IPS-18c (cell line): ENCODE data around the gene DAZL.

Experiments
- H3K4me3 ChIP-seq: 2 replicates; pipeline ENCODE4 v1.7.0; 2013; ENCODE audit warnings: low read depth, mild to moderate bottlenecking, low read length, moderate library complexity; ENCODE audit not compliant: insufficient read depth
- H3K9me3 ChIP-seq: one replicate; pipeline ENCODE4 v1.6.1; 2013; ENCODE audit warnings: mild to moderate bottlenecking, low read length, moderate library complexity; ENCODE audit not compliant: control insufficient read depth, insufficient read depth

Gene DAZL

DNA sequence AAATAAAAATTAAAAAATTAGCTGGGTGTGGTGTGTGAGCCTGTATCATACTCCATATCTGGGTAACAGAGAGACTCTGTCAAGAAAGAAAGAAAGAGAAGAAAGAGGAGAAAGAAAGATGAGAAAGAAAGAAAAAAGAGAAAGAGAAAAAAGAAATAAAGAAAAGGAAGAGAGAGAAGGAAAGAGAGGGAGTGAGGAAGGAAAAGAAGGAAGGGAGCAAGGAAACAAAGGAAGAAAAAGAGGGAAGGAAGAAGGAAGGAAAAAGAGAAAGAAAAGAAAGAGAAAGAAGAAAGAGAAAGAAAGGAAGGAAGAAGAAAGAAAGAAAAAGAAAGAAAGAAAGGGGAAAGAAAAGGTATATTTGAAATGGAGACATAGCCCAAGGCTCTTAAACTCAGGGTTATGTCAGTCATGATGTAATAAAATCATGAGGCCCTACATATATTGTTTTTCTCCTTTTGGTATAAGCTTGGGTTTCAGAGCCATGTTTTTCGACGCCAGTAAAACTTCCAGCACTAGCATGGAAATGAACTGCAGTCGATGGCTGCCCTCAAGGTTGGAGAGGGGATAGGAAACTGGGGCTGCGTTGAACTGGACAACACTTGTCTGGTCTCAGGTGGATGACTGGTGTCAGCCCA lies 53.8 kb downstream of the DAZL start:
- H3K9me3 ChIP-seq: no peaks in the 10 kb centered on the region
- no peak overlapping the region for H3K4me3 ChIP-seq

DNA sequence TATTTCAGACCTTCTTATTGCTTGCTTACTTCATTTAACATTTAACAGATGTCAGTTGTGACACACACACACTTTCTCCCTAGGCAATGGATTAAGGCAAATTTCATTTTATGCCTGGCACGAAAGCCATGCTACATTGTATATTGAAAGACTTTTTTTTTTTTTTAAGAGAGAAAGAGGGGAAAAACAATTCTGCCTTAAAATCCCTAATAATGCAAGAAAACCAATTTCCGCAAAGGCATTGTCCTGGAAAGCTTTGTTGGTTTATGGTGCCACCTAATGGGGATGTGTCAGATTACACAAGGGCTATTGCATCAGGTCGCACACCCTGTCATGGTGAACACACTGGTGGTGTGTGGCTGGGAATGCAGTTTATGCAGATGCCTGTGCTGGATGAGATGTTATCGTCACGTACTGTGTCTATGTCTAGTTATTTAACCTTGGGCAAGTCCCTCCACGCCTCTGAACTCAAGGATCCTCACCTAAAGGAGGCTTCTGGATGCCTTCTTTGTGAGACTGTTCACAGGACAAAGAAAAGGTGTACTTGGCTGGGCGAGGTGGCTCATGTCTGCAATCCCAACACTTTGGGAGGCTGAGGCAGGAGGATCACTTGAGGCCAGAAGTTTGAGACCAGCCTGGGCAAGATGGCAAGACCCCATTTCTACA lies 54.4 kb downstream of the DAZL start:
- H3K9me3 ChIP-seq: no peaks in the 10 kb centered on the region
- no peak overlapping the region for H3K4me3 ChIP-seq

DNA sequence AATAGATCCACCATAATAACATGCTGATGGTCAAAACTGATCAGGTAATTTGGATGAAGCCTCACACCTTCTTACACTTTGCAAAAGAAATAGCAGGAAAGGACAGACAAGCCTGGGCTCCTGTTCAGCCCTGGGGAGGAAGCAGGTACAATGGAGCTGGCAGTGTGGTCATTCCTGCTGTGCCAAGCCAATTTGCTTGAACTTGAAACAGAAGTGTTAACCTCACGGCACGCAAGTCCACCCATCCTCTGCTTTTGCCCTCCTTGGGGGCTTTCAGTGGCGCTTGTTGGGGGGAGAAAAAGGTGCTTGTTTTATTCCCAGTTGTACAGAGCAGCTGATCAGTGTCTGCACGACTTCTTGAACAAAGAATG lies 54.9 kb downstream of the DAZL start:
- no peak overlapping the region for H3K4me3 ChIP-seq

DNA sequence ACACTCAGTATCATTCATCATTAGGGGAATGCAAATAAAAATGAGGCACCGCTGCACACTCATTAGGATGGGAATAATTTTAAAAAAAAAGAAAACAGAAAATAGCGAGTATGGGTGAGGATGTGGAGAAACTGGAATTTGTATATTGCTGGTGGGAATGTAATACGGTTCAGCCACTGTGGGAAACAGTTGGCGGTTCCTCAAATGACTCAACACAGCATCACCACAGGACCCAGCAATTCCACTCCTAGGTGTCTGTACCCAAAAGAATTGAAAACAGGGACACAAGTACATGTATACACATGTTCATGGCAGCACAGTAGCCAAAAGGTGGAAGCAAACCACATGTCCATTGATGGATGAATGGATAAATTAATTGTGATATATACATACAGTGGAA lies 56.5 kb downstream of the DAZL start:
- Histone ChIP-seq H3K4me3 (no peak overlapping the region), H3K9me3 (no peaks in the 10 kb centered on the region)

More for the DNA sequence above, 54.9 kb downstream of the DAZL start:
- H3K9me3 ChIP-seq: no peaks in the 10 kb centered on the region

DNA sequence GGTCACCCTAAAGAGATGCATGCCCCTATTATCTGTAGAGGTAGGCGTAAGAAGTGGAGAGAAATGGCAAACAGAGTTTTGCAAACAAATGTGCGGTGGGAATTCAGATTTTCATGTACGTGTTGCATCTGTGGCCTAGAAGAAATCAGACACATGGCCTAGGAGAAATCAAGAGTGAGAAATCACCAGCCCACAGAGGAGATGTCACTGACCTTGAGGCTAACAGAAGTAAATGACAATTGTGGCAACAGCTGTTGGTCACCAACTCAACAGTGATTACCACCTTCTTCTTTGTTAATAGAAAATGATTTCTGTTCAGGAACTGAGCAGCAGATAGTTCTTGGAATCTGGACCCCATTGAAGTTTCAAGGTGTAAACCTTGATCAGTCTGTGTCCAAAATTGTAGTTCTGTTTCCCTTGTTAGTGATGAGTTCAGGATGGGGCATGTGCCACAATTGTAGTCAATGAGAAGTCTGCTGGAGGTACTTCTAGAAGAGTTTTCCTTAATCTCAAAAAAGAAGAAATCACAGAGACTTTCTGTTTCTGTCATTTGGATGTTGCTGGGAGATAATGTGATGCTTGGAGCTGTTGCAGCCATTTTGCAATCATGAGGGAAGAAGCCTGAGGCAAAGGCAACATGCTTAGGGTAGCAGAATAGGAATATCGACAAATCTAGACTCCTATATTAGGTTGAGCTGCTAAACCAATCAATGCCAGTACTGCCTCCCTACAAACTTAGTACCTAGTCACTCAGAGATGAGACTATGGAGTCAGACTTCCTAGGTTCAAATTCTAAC lies 57.5 kb downstream of the DAZL start:
- Histone ChIP-seq H3K9me3 (no peaks in the 10 kb centered on the region), H3K4me3 (no peak overlapping the region)

DNA sequence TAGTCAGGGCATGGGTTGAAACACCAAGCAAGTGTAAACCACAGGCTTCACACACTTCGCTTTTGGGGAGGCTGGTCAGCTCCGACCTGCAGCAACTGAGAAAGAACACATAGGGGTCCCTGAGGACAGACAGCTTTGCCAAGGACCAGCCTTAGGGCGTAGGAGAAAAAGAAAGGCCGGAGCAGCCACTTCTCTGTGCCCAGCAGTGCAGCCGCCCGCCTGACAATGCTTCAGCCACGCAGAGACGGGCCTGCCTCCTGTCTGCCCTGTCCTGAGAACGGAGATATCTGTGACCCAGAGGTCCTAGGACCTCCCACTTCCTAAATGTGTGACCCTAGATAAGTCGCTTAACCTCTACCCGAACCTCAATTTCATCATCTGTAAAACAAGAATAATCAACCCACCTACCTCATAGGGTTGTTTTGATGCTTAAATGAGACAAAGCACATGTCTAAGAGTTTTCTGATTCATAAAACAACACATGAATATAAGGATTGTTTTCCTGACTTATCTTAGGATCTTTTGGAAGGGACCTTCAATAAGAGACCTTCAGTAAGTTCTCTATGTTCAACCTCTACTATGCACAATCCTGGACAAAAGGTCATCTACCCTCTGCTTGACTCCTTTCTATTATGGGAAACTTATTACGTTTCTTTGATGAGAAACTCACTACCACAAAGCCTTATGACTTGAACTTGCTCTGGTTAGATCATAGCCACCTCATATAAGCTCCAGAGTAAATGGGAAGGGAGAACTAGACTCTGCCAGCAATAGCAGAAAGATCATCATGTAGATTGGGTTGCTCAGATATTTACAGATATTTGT lies 58.8 kb downstream of the DAZL start:
- Histone ChIP-seq H3K9me3 (no peaks in the 10 kb centered on the region), H3K4me3 (no peak overlapping the region)

DNA sequence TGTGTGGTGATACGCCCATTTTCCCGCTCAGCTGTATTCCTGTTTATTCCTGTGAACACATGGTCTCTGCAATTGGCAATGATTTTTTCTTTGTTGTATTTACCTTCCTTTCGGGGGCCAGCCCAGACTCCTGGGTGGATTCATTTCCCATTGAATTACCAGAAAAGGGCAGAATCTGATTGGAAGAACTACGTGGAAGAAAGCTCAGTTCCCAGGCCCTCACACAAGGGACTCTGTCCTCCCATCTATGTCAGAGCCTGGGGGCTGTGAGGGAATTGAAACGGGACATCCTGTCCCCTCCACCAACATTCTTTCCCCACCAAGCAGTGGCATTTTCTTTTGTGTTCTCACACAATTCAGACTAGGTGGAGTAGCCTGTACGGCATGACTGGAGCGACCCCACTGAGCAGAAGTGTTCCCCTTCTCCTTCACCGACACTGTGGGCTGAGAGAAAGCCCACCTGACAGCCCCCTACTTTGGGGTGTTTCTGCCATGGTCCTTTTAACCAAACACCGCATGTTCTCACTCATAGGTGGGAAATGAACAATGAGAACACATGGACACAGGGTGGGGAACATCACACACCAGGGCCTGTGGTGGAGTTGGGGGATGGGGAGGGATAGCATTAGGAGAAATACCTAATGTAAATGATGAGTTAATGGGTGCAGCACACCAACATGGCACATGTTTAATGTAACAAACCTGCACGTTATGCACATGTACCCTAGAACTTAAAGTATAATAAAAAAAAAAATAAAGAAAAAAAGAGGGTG lies 59.6 kb downstream of the DAZL start:
- H3K9me3 ChIP-seq: no peaks in the 10 kb centered on the region
- no peak overlapping the region for H3K4me3 ChIP-seq

DNA sequence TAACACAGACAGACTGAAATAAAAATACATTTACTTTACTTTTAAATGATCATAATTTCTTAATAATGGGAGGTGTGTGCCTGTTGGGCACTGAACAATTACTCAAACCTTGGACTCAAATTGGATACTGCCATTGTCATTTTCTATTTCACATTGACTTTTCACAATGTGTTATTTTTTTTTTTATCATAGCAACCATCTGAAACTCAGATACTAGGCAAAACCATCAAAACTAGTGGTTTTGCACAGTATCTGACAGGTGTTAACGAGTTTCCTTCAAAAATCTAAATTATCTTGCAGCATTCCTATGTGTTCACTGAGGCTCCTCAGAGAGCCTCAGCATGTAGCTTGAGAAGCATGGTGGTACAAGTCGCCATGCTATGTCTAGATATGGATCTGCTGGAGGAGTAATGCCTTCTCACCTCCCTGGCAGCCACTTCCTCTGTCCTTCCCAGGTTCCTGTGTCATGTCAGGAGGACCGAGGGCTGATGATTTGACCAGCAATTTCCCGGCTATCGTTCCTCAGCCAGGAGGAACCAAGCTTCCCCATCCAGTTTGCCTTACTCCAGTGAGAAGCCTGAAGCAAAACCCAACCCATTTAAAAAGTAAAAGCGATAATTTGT lies 61.9 kb downstream of the DAZL start:
- H3K9me3 ChIP-seq: no peaks in the 10 kb centered on the region
- no peak overlapping the region for H3K4me3 ChIP-seq

DNA sequence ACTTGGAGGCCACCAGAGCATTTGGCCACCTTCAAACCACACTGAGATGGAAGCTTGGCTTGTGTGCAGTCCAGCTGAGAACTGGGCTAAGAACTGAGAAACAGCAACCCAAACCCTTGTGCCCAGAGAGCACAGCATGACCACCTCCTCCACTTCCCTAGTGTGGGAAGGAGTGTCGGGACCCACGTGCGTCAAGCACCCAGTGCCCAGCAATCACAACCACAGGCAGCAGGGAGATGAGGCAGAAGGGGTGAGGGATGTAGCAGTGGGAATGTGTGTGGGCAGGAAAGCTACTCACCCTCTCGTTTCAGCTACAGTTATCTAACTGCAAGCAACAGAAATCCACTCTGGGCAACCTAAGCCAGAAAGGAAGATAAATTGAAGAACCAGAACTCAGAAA lies 66.7 kb downstream of the DAZL start:
- Histone ChIP-seq H3K9me3 (no peaks in the 10 kb centered on the region), H3K4me3 (no peak overlapping the region)

DNA sequence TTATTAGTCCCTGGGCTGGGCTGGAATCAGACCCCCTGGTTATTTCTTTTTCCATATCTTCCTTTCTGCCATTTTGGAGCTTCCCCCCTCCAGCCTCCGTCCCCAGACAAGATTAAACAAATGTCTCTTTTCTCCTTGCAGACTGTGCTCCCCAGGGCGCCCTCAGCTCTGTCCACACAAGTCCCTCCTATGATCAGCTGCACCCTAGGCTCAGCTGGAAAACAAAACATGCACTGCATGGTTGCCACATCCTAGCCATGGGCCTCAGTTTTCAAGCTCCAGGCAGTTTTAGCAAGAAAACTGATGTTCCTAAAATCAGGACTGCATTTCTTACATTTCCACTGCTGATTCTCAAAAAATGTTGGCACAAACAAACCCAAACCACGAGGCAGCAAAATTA lies 68.2 kb downstream of the DAZL start:
- Histone ChIP-seq H3K4me3 (no peak overlapping the region), H3K9me3 (no peaks in the 10 kb centered on the region)
